ENCODE measurements around the gene TMEM258. TPM values are rescaled to one million over a fixed set of nuclear protein-coding genes. Genes with fewer than 3 reads are reported as not detected.

TMEM258 gene
- total and polyA plus RNA-seq, 9 of the 15 experiments (the other 6 are each of a cell fraction or from before 2014, with no cell fraction given): 97.2 to 856 (median 231) TPM

GRCh38 chr11:61749591-61750217, 42.7 kb downstream of the TMEM258 start (continued):
- TF ChIP-seq MGA (IDR thresholded peaks at IDR 0.05): no peak
- no peak for TF ChIP-seq ZC3H11A (IDR thresholded peaks at IDR 0.05; ENCODE audit: low read depth, low read length)
- TF ChIP-seq SPI1 (IDR thresholded peaks at IDR 0.05; ENCODE audit: borderline replicate concordance, low read depth, low read length): no peak
- TF ChIP-seq DIDO1 (tag; IDR thresholded peaks at IDR 0.05; ENCODE audit: low read depth): no peak
- TF ChIP-seq, protein P1, sequence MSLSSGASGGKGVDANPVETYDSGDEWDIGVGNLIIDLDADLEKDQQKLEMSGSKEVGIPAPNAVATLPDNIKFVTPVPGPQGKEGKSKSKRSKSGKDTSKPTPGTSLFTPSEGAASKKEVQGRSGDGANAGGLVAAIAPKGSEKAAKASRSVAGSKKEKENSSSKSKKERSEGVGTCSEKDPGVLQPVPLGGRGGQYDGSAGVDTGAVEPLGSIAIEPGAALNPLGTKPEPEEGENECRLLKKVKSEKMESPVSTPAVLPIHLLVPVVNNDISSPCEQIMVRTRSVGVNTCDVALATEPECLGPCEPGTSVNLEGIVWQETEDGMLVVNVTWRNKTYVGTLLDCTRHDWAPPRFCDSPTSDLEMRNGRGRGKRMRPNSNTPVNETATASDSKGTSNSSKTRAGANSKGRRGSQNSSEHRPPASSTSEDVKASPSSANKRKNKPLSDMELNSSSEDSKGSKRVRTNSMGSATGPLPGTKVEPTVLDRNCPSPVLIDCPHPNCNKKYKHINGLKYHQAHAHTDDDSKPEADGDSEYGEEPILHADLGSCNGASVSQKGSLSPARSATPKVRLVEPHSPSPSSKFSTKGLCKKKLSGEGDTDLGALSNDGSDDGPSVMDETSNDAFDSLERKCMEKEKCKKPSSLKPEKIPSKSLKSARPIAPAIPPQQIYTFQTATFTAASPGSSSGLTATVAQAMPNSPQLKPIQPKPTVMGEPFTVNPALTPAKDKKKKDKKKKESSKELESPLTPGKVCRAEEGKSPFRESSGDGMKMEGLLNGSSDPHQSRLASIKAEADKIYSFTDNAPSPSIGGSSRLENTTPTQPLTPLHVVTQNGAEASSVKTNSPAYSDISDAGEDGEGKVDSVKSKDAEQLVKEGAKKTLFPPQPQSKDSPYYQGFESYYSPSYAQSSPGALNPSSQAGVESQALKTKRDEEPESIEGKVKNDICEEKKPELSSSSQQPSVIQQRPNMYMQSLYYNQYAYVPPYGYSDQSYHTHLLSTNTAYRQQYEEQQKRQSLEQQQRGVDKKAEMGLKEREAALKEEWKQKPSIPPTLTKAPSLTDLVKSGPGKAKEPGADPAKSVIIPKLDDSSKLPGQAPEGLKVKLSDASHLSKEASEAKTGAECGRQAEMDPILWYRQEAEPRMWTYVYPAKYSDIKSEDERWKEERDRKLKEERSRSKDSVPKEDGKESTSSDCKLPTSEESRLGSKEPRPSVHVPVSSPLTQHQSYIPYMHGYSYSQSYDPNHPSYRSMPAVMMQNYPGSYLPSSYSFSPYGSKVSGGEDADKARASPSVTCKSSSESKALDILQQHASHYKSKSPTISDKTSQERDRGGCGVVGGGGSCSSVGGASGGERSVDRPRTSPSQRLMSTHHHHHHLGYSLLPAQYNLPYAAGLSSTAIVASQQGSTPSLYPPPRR (CRISPR knock-in tag; IDR thresholded peaks at IDR 0.05; ENCODE audit: borderline replicate concordance): no peak
- no peak for TF ChIP-seq MIER1 (IDR thresholded peaks at IDR 0.05; ENCODE audit: low read depth)

Data from K562 (cell line).